ENCODE results near the gene TACSTD2. TPM values are rescaled to one million over a fixed set of nuclear protein-coding genes. Genes with fewer than 3 reads are reported as not detected.

The TACSTD2 gene
- total and polyA plus RNA-seq, 2 of the 4 experiments (the other 2 are of a cell fraction): not detected

GRCh38 chr1:58551186-58552140 is 25.6 kb downstream of the TACSTD2 start:
- 30% methylated on average over 2 of the region's 9 CpGs; no CpG with 5 or more reads in 1 of the 2 experiments for WGBS, 2 experiments (ENCODE audit: extremely low coverage in 2 of 2, insufficient read length in 1 of 2)
- H3K18ac ChIP-seq (ENCODE audit: low read depth, low read length): no peak overlapping the region
- intact Hi-C loops (cut with micrococcal nuclease) (no loop called here), in situ Hi-C loops (cut with MboI; ENCODE audit: low sequenced_read_pairs) (no loop called here), dilution Hi-C loops (cut with HindIII; ENCODE audit: low sequenced_read_pairs, unreplicated experiment) (no loop called here)
- ChIA-PET POLR2A (ENCODE audit: unreplicated experiment) (no interaction called here), CTCF (no interaction called here)
- H3K9ac ChIP-seq (ENCODE audit: low read depth, low read length): no peak overlapping the region
- H3K27ac ChIP-seq (ENCODE audit: insufficient read depth, low read length): no peak overlapping the region
- no TSS peak for BruUV-seq (replicated peaks)
- peaks cover 2% of the 10 kb centered on the region; the same call in 1 of the 2 replicates for H3K9me1 ChIP-seq (ENCODE audit: insufficient read depth, low read length)
- H3K79me1 ChIP-seq (ENCODE audit: low read depth in 1 of 2, low read length in 2 of 2): no peaks in the 10 kb centered on the region
- no peak overlapping the region for H3K14ac ChIP-seq (replicated peaks; ENCODE audit: low read depth, low read length)
- DNase-seq: no peak
- H3K4me3 ChIP-seq (ENCODE audit: insufficient read depth, low read depth, low read length): no peak overlapping the region
- ATAC-seq (ENCODE audit: low read depth): no peak
- no peak overlapping the region for H2BK15ac ChIP-seq (ENCODE audit: low read depth, low read length)
- H3K4me1 ChIP-seq (ENCODE audit: control insufficient read depth, insufficient read depth, low read length): no peaks in the 10 kb centered on the region
- no peak overlapping the region for H3K56ac ChIP-seq (ENCODE audit: extremely low read depth, insufficient read depth, low read length)
- H3K9me3 ChIP-seq (ENCODE audit: control insufficient read depth, insufficient read depth, low read length): no peaks in the 10 kb centered on the region
- no peaks in the 10 kb centered on the region for H4K20me1 ChIP-seq (ENCODE audit: insufficient read depth, low read length)
- no peak overlapping the region for H3K23ac ChIP-seq (ENCODE audit: low read depth, low read length)
- H3K36me3 ChIP-seq (ENCODE audit: control insufficient read depth, insufficient read depth, low read length): no peaks in the 10 kb centered on the region
- H2AFZ ChIP-seq (replicated peaks; ENCODE audit: low read length, poor library complexity): no peak overlapping the region
- no peak overlapping the region for H2BK5ac ChIP-seq (ENCODE audit: low read depth, low read length, poor library complexity, severe bottlenecking)
- no peak overlapping the region for H2BK120ac ChIP-seq (ENCODE audit: low read depth, low read length)
- H3K4ac ChIP-seq (ENCODE audit: low read depth, low read length): no peak overlapping the region
- no peak overlapping the region for H2AK9ac ChIP-seq (replicated peaks; ENCODE audit: low read depth, low read length, poor library complexity)
- peaks cover 16% of the 10 kb centered on the region for H3K27me3 ChIP-seq (ENCODE audit: control insufficient read depth, insufficient read depth, low read length)
- H4K5ac ChIP-seq (ENCODE audit: low read depth, low read length): no peak overlapping the region
- H4K91ac ChIP-seq (ENCODE audit: insufficient read depth, low read depth, low read length): no peak overlapping the region
- no peak overlapping the region for H3K4me2 ChIP-seq (ENCODE audit: low read depth, low read length)
- H2AK5ac ChIP-seq (ENCODE audit: low read depth, low read length): no peak overlapping the region
- no peak overlapping the region for H2BK20ac ChIP-seq (ENCODE audit: low read depth, low read length)
- no peak overlapping the region for H4K8ac ChIP-seq (ENCODE audit: low read depth in 2 of 2, low read length in 2 of 2)
- TF ChIP-seq RCOR1 (IDR thresholded peaks at IDR 0.05; ENCODE audit: insufficient replicate concordance, low read length): no peak
- no peak for TF ChIP-seq MXI1 (IDR thresholded peaks at IDR 0.05; ENCODE audit: borderline replicate concordance, low read depth, low read length)
- TF ChIP-seq USF2 (IDR thresholded peaks at IDR 0.05; ENCODE audit: low read depth, low read length): no peak
- TF ChIP-seq BHLHE40 (IDR thresholded peaks at IDR 0.05; ENCODE audit: low read depth, low read length): no peak
- TF ChIP-seq MAFK (IDR thresholded peaks at IDR 0.05; ENCODE audit: low read depth, low read length): no peak
- no peak for TF ChIP-seq CHD1 (IDR thresholded peaks at IDR 0.05; ENCODE audit: low read depth, low read length)
- TF ChIP-seq MAZ (IDR thresholded peaks at IDR 0.05; ENCODE audit: borderline replicate concordance, low read depth, low read length): no peak
- no peak for TF ChIP-seq POLR2A (IDR thresholded peaks at IDR 0.05; ENCODE audit: low read depth, low read length)
- no peak for TF ChIP-seq FOS (IDR thresholded peaks at IDR 0.05; ENCODE audit: low read depth, low read length)
- TF ChIP-seq SMC3 (IDR thresholded peaks at IDR 0.05; ENCODE audit: low read depth, low read length): no peak
- TF ChIP-seq CTCF (conservative IDR thresholded peaks at IDR 0.05; ENCODE audit: low read depth, low read length): no peak
- TF ChIP-seq CEBPB (IDR thresholded peaks at IDR 0.05; ENCODE audit: low read depth, low read length): no peak
- no peak for TF ChIP-seq RFX5 (IDR thresholded peaks at IDR 0.05; ENCODE audit: low read depth, low read length)
- no peak for TF ChIP-seq NFE2L2 (IDR thresholded peaks at IDR 0.05; ENCODE audit: low read depth, low read length)
- TF ChIP-seq ELK1 (IDR thresholded peaks at IDR 0.05; ENCODE audit: borderline replicate concordance, low read depth, low read length): no peak

Measured in IMR-90 (cell line).